ENCODE results near the gene CAPSL. TPM values are rescaled to one million over a fixed set of nuclear protein-coding genes. Genes with fewer than 3 reads are reported as not detected.

Gene CAPSL
- total RNA-seq, 2 donors from 2014 or later = 1.1 TPM; not detected in 1

Other genes with a start within 250 kb of the CAPSL start
- gene IL7R, start 81.7 kb downstream of the CAPSL start, total RNA-seq = 100 to 1,000 TPM; 162 to 203 TPM
- gene UGT3A1, start 52.8 kb upstream of the CAPSL start, total RNA-seq = not detected
- gene UGT3A2, start 128.3 kb upstream of the CAPSL start, total RNA-seq = under 1 TPM in 1 of 2 donors, not detected in 1; 0.28 TPM
- 10 to 100 TPM; 11.1 to 11.6 TPM for gene LMBRD2, start 213.3 kb upstream of the CAPSL start, total RNA-seq
- gene SKP2, start 213.5 kb upstream of the CAPSL start, total RNA-seq = 10 to 100 TPM; 32.8 to 53.0 TPM